ENCODE results near the gene DRG2. TPM values are rescaled to one million over a fixed set of nuclear protein-coding genes. Genes with fewer than 3 reads are reported as not detected.

Gene DRG2
- polyA plus RNA-seq, 2 of the 4 experiments (the other 2 are of a cell fraction): 41.9 to 48.3 TPM

DNA sequence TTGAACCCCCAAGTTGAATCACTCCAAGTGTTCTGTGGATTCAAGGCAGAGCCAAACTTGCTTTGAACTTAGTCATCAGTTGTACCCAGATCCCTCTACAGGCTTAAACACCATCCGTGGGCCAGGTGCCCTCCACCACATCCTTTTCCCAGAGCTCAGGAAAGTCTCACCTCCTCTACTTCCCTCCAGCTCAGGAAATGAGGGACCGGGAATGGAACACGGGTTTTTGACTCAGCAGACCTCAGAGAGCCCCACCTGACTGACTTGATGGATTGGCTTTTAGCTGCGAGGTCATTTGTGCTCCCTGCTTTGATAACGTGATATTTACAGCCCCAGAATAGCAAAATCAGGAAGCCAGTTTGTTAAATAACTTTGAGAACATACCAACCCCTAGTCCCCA is 28.5 kb upstream of the DRG2 start:
- ChIA-PET POLR2A (interaction anchor here (0.7 kb wide), 1 partner anchor 101 kb away, joined by 3 read pairs; no protein-coding TSS in a partner anchor), CTCF (interaction anchor here (1.2 to 1.5 kb wide), 2 partner anchors 24 to 247 kb away, joined by 3 read pairs; no protein-coding TSS in a partner anchor)
- H3K9me3 ChIP-seq: no peaks in the 10 kb centered on the region
- no peak for TF ChIP-seq GATA3 (IDR thresholded peaks at IDR 0.05; ENCODE audit: borderline replicate concordance)
- TF ChIP-seq, protein P1, sequence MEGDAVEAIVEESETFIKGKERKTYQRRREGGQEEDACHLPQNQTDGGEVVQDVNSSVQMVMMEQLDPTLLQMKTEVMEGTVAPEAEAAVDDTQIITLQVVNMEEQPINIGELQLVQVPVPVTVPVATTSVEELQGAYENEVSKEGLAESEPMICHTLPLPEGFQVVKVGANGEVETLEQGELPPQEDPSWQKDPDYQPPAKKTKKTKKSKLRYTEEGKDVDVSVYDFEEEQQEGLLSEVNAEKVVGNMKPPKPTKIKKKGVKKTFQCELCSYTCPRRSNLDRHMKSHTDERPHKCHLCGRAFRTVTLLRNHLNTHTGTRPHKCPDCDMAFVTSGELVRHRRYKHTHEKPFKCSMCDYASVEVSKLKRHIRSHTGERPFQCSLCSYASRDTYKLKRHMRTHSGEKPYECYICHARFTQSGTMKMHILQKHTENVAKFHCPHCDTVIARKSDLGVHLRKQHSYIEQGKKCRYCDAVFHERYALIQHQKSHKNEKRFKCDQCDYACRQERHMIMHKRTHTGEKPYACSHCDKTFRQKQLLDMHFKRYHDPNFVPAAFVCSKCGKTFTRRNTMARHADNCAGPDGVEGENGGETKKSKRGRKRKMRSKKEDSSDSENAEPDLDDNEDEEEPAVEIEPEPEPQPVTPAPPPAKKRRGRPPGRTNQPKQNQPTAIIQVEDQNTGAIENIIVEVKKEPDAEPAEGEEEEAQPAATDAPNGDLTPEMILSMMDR (IDR thresholded peaks at IDR 0.05): no peak
- TF ChIP-seq ZSCAN20 (CRISPR knock-in tag; IDR thresholded peaks at IDR 0.05): no peak
- TF ChIP-seq SREBF2 (IDR thresholded peaks at IDR 0.05): no peak
- TF ChIP-seq TFCP2L1 (CRISPR knock-in tag; IDR thresholded peaks at IDR 0.05): no peak
- TF ChIP-seq RCOR1 (IDR thresholded peaks at IDR 0.05; ENCODE audit: low read depth, low read length): no peak
- no peak for TF ChIP-seq JUNB (IDR thresholded peaks at IDR 0.05)
- TF ChIP-seq RARB (CRISPR knock-in tag; IDR thresholded peaks at IDR 0.05): no peak
- TF ChIP-seq, protein P2, sequence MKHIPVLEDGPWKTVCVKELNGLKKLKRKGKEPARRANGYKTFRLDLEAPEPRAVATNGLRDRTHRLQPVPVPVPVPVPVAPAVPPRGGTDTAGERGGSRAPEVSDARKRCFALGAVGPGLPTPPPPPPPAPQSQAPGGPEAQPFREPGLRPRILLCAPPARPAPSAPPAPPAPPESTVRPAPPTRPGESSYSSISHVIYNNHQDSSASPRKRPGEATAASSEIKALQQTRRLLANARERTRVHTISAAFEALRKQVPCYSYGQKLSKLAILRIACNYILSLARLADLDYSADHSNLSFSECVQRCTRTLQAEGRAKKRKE (CRISPR knock-in tag; IDR thresholded peaks at IDR 0.05; ENCODE audit: low read depth): no peak
- TF ChIP-seq BHLHE40 (IDR thresholded peaks at IDR 0.05; ENCODE audit: low read depth, low read length): no peak
- no peak for TF ChIP-seq ZC3H11A (IDR thresholded peaks at IDR 0.05)
- no peak for TF ChIP-seq TP53 (CRISPR knock-in tag; IDR thresholded peaks at IDR 0.05)
- no peak for TF ChIP-seq ZNF302 (CRISPR knock-in tag; IDR thresholded peaks at IDR 0.05)
- no peak for TF ChIP-seq NFE2L2 (conservative IDR thresholded peaks at IDR 0.05; ENCODE audit: low read length)
- no peak for TF ChIP-seq JUN (IDR thresholded peaks at IDR 0.05)
- no peak for TF ChIP-seq ESRRA (IDR thresholded peaks at IDR 0.05; ENCODE audit: borderline replicate concordance, low read length)
- TF ChIP-seq, protein P3, sequence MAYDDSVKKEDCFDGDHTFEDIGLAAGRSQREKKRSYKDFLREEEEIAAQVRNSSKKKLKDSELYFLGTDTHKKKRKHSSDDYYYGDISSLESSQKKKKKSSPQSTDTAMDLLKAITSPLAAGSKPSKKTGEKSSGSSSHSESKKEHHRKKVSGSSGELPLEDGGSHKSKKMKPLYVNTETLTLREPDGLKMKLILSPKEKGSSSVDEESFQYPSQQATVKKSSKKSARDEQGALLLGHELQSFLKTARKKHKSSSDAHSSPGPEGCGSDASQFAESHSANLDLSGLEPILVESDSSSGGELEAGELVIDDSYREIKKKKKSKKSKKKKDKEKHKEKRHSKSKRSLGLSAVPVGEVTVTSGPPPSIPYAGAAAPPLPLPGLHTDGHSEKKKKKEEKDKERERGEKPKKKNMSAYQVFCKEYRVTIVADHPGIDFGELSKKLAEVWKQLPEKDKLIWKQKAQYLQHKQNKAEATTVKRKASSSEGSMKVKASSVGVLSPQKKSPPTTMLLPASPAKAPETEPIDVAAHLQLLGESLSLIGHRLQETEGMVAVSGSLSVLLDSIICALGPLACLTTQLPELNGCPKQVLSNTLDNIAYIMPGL (CRISPR knock-in tag; IDR thresholded peaks at IDR 0.05; ENCODE audit: borderline replicate concordance): no peak
- no peak for TF ChIP-seq EHMT2 (IDR thresholded peaks at IDR 0.05; ENCODE audit: low read depth)
- TF ChIP-seq CBX2 (IDR thresholded peaks at IDR 0.05; ENCODE audit: borderline replicate concordance, low read depth): no peak
- TF ChIP-seq NPAS2 (CRISPR knock-in tag; IDR thresholded peaks at IDR 0.05; ENCODE audit: borderline replicate concordance): no peak
- DNase-seq (ENCODE audit: low read depth in 1 of 2, low spot score in 1 of 2): no peak
- H3K4me3 ChIP-seq: no peak overlapping the region
- 91% methylated on average over 5 of the region's 5 CpGs for WGBS (ENCODE audit: missing lambda C conversion rate)
- ATAC-seq: no peak
- no peak overlapping the region for H3K4me2 ChIP-seq
- no peak overlapping the region for H3K27ac ChIP-seq
- no peak for FAIRE-seq
- no peaks in the 10 kb centered on the region for H3K4me1 ChIP-seq

DNA sequence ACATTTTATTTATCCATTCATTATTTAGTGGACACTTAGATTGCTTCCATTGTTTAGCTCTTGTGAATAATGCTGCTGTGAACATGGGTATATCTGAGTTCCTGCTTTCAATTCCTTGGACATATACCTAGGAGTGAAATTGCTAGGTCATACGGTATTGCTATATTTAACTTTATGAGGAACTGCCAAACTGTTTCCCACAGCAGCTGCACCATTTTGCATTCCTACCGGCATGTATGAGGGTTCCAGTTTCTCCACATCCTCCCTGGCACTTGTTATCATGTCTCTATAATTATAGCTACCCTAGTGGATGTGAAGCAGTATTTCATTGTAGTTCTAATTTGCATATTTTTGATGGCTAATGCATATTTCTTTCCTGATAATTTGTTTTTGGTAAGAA is 23.7 kb upstream of the DRG2 start:
- WGBS (ENCODE audit: missing lambda C conversion rate): 93% methylated on average over 2 of the region's 2 CpGs
- ChIA-PET CTCF (interaction anchor here (1.2 kb wide), 1 partner anchor 37 kb away, joined by 3 read pairs; no protein-coding TSS in a partner anchor), POLR2A (no interaction called here)
- no peak for TF ChIP-seq ZC3H11A (IDR thresholded peaks at IDR 0.05)
- no peak for TF ChIP-seq TP53 (CRISPR knock-in tag; IDR thresholded peaks at IDR 0.05)
- no peak for TF ChIP-seq ESRRA (IDR thresholded peaks at IDR 0.05; ENCODE audit: borderline replicate concordance, low read length)
- TF ChIP-seq RCOR1 (IDR thresholded peaks at IDR 0.05; ENCODE audit: low read depth, low read length): no peak
- H3K4me3 ChIP-seq: no peak overlapping the region
- no peak overlapping the region for H3K4me2 ChIP-seq
- FAIRE-seq (peak; percentile 23), ATAC-seq (no peak), DNase-seq (ENCODE audit: low read depth in 1 of 2, low spot score in 1 of 2) (no peak)
- no peaks in the 10 kb centered on the region for H3K9me3 ChIP-seq
- no peak overlapping the region for H3K27ac ChIP-seq
- H3K4me1 ChIP-seq: peaks cover 3% of the 10 kb centered on the region; the same call in 1 of the 3 replicates
